GM12878 (cell line): Measurements from ENCODE around the gene PPP2R2B. TPM values are rescaled to one million over a fixed set of nuclear protein-coding genes. Genes with fewer than 3 reads are reported as not detected.

Experiments
- ATAC-seq: fragments of 200-7000 bp; cut with Tn5 transposase; 3 replicates; pipeline ENCODE4 v1.9.1; 2020; ENCODE audit warnings: mild to moderate bottlenecking, moderate library complexity
- BruUV-seq: library from RNA; stranded (reverse); fragments of 400-500 nt; replicated peaks from 2 replicates; lab custom pipeline; 2021; lab: Mats Ljungman, UMichigan
- CTCF ChIA-PET: fragments of 300-600 bp; sonication (Branson Sonifier 250); formaldehyde crosslinking; extraction: SDS; loops from one replicate; lab custom pipeline; 2021; ENCODE audit warnings: inconsistent platforms; lab: Yijun Ruan, JAX
- POLR2A ChIA-PET: fragments of 350-600 bp; formaldehyde crosslinking; extraction: SDS; loops from one replicate; lab custom pipeline; 2021; ENCODE audit warnings: inconsistent platforms; lab: Charles Lee
- RAD21 ChIA-PET: fragments of 300-600 bp; sonication (Branson Sonifier 250); formaldehyde crosslinking; loops from one replicate; lab custom pipeline; 2023; ENCODE audit warnings: antibody characterized with exemption; ENCODE audit not compliant: unreplicated experiment; lab: Charles Lee
- SMC1A ChIA-PET: fragments of 300-600 bp; sonication (Branson Sonifier 250); formaldehyde crosslinking; loops from one replicate; lab custom pipeline; 2023; ENCODE audit not compliant: unreplicated experiment, uncharacterized antibody; lab: Charles Lee
- DNase-seq: peaks from one replicate; pipeline ENCODE4 v3.0.0-alpha.2; 2011; ENCODE audit warnings: low read depth, low spot score
- FAIRE-seq: peaks from 3 replicates; lab custom pipeline; 2011; peaks lifted over from hg19 to GRCh38; lab: Jason Lieb, UNC
- H2AFZ ChIP-seq: 2 replicates; pipeline ENCODE4 v1.6.0; 2011; ENCODE audit warnings: low read depth, low read length, control low read depth; ENCODE audit not compliant: control insufficient read depth
- H3K27ac ChIP-seq: 2 replicates; pipeline ENCODE4 v1.5.1; 2011; ENCODE audit warnings: control low read depth; ENCODE audit not compliant: control insufficient read depth, insufficient read depth
- H3K27me3 ChIP-seq, 2 experiments: replicated peaks in 1 of 2; 2 replicates each; pipeline versions ENCODE4 v1.6.0 to v1.6.1; 2011; ENCODE audit warnings: low read length in 1 of 2; ENCODE audit not compliant: control insufficient read depth in 2 of 2, insufficient read depth in 2 of 2
- H3K36me3 ChIP-seq, 2 experiments: 2 replicates each; pipeline ENCODE4 v1.5.1; 2011; ENCODE audit warnings: low read length in 1 of 2; ENCODE audit not compliant: control insufficient read depth in 2 of 2, insufficient read depth in 2 of 2
- H3K4me1 ChIP-seq: 2 replicates; pipeline ENCODE4 v1.6.1; 2011; ENCODE audit warnings: mild to moderate bottlenecking, low read length, moderate library complexity, mixed read lengths; ENCODE audit not compliant: control insufficient read depth, insufficient read depth
- H3K4me2 ChIP-seq: 2 replicates; pipeline ENCODE4 v1.6.0; 2011; ENCODE audit warnings: control low read depth; ENCODE audit not compliant: control insufficient read depth, insufficient read depth
- H3K4me3 ChIP-seq: fragments of 200-600 bp; sonication (generic); 2 replicates; pipeline ENCODE4 v1.5.1; 2016
- H3K79me2 ChIP-seq: 2 replicates; pipeline ENCODE4 v1.6.0; 2011; ENCODE audit warnings: low read length; ENCODE audit not compliant: control insufficient read depth, insufficient read depth
- H3K9ac ChIP-seq: 2 replicates; pipeline ENCODE4 v1.8.0; 2011; ENCODE audit warnings: low read length, control low read depth, mixed read lengths; ENCODE audit not compliant: control insufficient read depth, insufficient read depth
- H3K9me3 ChIP-seq: replicated peaks from 3 replicates; pipeline ENCODE4 v1.5.1; 2011; ENCODE audit warnings: mild to moderate bottlenecking, low read length; ENCODE audit not compliant: control insufficient read depth, insufficient read depth
- H4K20me1 ChIP-seq: 2 replicates; pipeline ENCODE4 v1.6.0; 2011; ENCODE audit not compliant: control insufficient read depth, insufficient read depth
- BACH1 ChIP-seq: fragments of 450-650 bp; IDR thresholded peaks from 2 replicates; pipeline ENCODE4 v1.6.1; 2017; ENCODE audit warnings: mild to moderate bottlenecking, borderline replicate concordance
- BCL3 ChIP-seq: IDR thresholded peaks from 2 replicates; pipeline ENCODE4 v1.6.1; 2011; ENCODE audit warnings: borderline replicate concordance, low read depth, mild to moderate bottlenecking, moderate library complexity, low read length; ENCODE audit not compliant: insufficient read depth, poor library complexity, severe bottlenecking
- CBX5 ChIP-seq: sonication (generic); IDR thresholded peaks from 2 replicates; pipeline ENCODE4 v1.6.1; 2016; ENCODE audit warnings: low read depth, moderate library complexity, mild to moderate bottlenecking, inconsistent platforms
- CEBPZ ChIP-seq: fragments of 150-350 bp; IDR thresholded peaks from 2 replicates; pipeline ENCODE4 v1.6.1; 2016; ENCODE audit warnings: low read depth, low read length
- HSF1 ChIP-seq: fragments of 150-350 bp; IDR thresholded peaks from 2 replicates; pipeline ENCODE4 v1.6.1; 2014; ENCODE audit warnings: mild to moderate bottlenecking, low read depth, low read length
- NR2C1 ChIP-seq: fragments of 450-650 bp; IDR thresholded peaks from 2 replicates; pipeline ENCODE4 v1.6.1; 2017; ENCODE audit warnings: antibody characterized with exemption, mild to moderate bottlenecking, moderate library complexity
- PKNOX1 ChIP-seq: fragments of 450-650 bp; IDR thresholded peaks from 2 replicates; pipeline ENCODE4 v1.6.1; 2016; ENCODE audit warnings: mild to moderate bottlenecking
- RB1 ChIP-seq: fragments of 450-650 bp; formaldehyde crosslinking; IDR thresholded peaks from 2 replicates; pipeline ENCODE4 v1.6.1; 2017; ENCODE audit warnings: mild to moderate bottlenecking, borderline replicate concordance
- RUNX3 ChIP-seq: IDR thresholded peaks from 2 replicates; pipeline ENCODE4 v1.6.1; 2012; ENCODE audit warnings: low read length, inconsistent platforms
- TCF12 ChIP-seq: IDR thresholded peaks from 2 replicates; pipeline ENCODE4 v1.6.1; 2011; ENCODE audit warnings: low read depth, mild to moderate bottlenecking, low read length
- YBX1 ChIP-seq: fragments of 450-650 bp; IDR thresholded peaks from 2 replicates; pipeline ENCODE4 v1.6.1; 2016; ENCODE audit warnings: antibody characterized with exemption
- ZBTB4 ChIP-seq: fragments of 450-650 bp; formaldehyde crosslinking; IDR thresholded peaks from 2 replicates; pipeline ENCODE4 v1.4.0; 2022; ENCODE audit warnings: mild to moderate bottlenecking, moderate library complexity
- in situ Hi-C: fragments of 300-500 bp; cut with MboI; formaldehyde crosslinking; loops from 9 replicates; pipeline ENCODE4 v1.14.3; 2018; ENCODE audit warnings: mixed read lengths
- intact Hi-C: fragments of 100-400 bp; cut with micrococcal nuclease; formaldehyde crosslinking; loops from one replicate; pipeline ENCODE4 v1.14.2; 2022; ENCODE audit not compliant: unreplicated experiment
- polyA plus RNA-seq, 11 experiments: library from polyadenylated mRNA; depleted of rRNA in 4 of 11; unstranded in 6 of 11; stranded (reverse) in 5 of 11; fragments of >200 nt; fragmentation: Nextera tagmentation in 4 of 11; fragmentation: Illumina TruSeq in 1 of 11; extraction: Ambion mirVana in 4 of 11; extraction: Trizol in 1 of 11; gene quantifications; 1 replicate in 1 of 11; 2 replicates in 10 of 11; pipeline versions ENCODE4 v1.2.1 to v1.2.3, GENCODE V29; 2011 to 2016; ENCODE audit warnings: inconsistent platforms in 2 of 11, missing spikeins in 2 of 11, low read depth in 1 of 11
- total RNA-seq, 4 experiments: library from RNA; depleted of rRNA in 3 of 4; stranded (reverse); fragments of >200 nt in 3 of 4; fragmentation: Illumina TruSeq in 1 of 4; extraction: Trizol in 1 of 4; gene quantifications; 2 replicates each; pipeline versions ENCODE4 v1.2.1 to v1.2.3, GENCODE V29; 2013 to 2021

Gene PPP2R2B
- total and polyA plus RNA-seq, 10 of the 15 experiments (the other 5 are each of a cell fraction or from before 2014, with no cell fraction given), result not detected

- TF ChIP-seq PKNOX1, result no peak
- no peak for TF ChIP-seq NR2C1
- TF ChIP-seq HSF1, result no peak
- no peak for TF ChIP-seq RUNX3
- TF ChIP-seq, all 136 proteins: peak for 0
These were observed 26.5 kb downstream of the PPP2R2B start (continued) for GRCh38 chr5:146852089-146852488.

- no TSS peak for BruUV-seq
- intact Hi-C loops (no loop called here), in situ Hi-C loops (no loop called here)
- Histone ChIP-seq H3K4me1 (no peaks in the 10 kb centered on the region), H3K79me2 (no peaks in the 10 kb centered on the region), H3K4me2 (no peak overlapping the region), H3K9me3 (no peaks in the 10 kb centered on the region), H3K9ac (no peak overlapping the region), H3K27me3 (no peaks in the 10 kb centered on the region; a peak in 1 of 4 replicates), H4K20me1 (no peaks in the 10 kb centered on the region), H2AFZ (no peak overlapping the region), H3K36me3 (no peaks in the 10 kb centered on the region), H3K4me3 (no peak overlapping the region), H3K27ac (no peak overlapping the region)
- FAIRE-seq, result no peak
- CTCF ChIA-PET, result no interaction called here
- no peak for ATAC-seq
- POLR2A ChIA-PET, result no interaction called here
- TF ChIP-seq CEBPZ (no peak), RB1 (no peak), YBX1 (no peak), ZBTB4 (no peak), BCL3 (no peak), BACH1 (no peak), CBX5 (no peak), TCF12 (no peak)
- SMC1A ChIA-PET, result no interaction called here
- DNase-seq, result no peak
- RAD21 ChIA-PET, result no interaction called here
These were observed 27.4 kb downstream of the PPP2R2B start for GRCh38 chr5:146851133-146851532.
